Kidney (tissue), 22 donors: ENCODE measurements around the gene TUG1. TPM values are rescaled to one million over a fixed set of nuclear protein-coding genes. Genes with fewer than 3 reads are reported as not detected.
A peak's percentile ranks its signal among the peaks of the same experiment; 100 is the strongest.

Experiments
- DNase-seq, 5 donors: peaks; one replicate each; pipeline ENCODE4 v3.0.0-alpha.2; 2013 to 2020
- FAIRE-seq: peaks from 2 replicates; lab custom pipeline; 2012; peaks lifted over from hg19 to GRCh38; lab: Jason Lieb, UNC
- H3K27ac ChIP-seq, 2 donors: one replicate each; pipeline ENCODE4 v1.7.0; 2013; ENCODE audit warnings: low read depth in 2 of 2, low read length in 2 of 2, inconsistent platforms in 1 of 2
- H3K27me3 ChIP-seq: one replicate; pipeline ENCODE4 v1.7.1; 2013; ENCODE audit warnings: low read length, inconsistent platforms; ENCODE audit not compliant: control insufficient read depth, insufficient read depth
- H3K36me3 ChIP-seq, 3 donors: one replicate each; pipeline versions ENCODE4 v1.7.0 to v1.7.1; 2013; ENCODE audit warnings: low read length in 3 of 3, control low read depth in 1 of 3, inconsistent platforms in 1 of 3; ENCODE audit not compliant: insufficient read depth in 3 of 3, control insufficient read depth in 2 of 3
- H3K4me1 ChIP-seq, 3 donors: one replicate each; pipeline versions ENCODE4 v1.7.0 to v1.7.1; 2013; ENCODE audit warnings: low read length in 3 of 3, inconsistent platforms in 1 of 3, low read depth in 1 of 3; ENCODE audit not compliant: control insufficient read depth in 2 of 3, insufficient read depth in 2 of 3
- H3K4me3 ChIP-seq, 3 donors: one replicate each; pipeline versions ENCODE4 v1.7.0 to v1.8.1; 2013; ENCODE audit warnings: low read length in 3 of 3, control low read depth in 1 of 3, inconsistent platforms in 1 of 3
- H3K9ac ChIP-seq, 3 donors: one replicate each; pipeline versions ENCODE4 v1.7.0 to v1.7.1; 2013; ENCODE audit warnings: low read length in 3 of 3, control low read depth in 1 of 3, inconsistent platforms in 1 of 3
- H3K9me3 ChIP-seq, 3 donors: one replicate each; pipeline versions ENCODE4 v1.7.0 to v1.7.1; 2013; ENCODE audit warnings: low read length in 3 of 3, control low read depth in 1 of 3, inconsistent platforms in 1 of 3; ENCODE audit not compliant: control insufficient read depth in 2 of 3, insufficient read depth in 1 of 3
- intact Hi-C: fragments of 100-400 bp; cut with DNase I; formaldehyde crosslinking; loops from one replicate; pipeline ENCODE4 v1.11.1; 2022
- long read RNA-seq, 10 donors: library from polyadenylated mRNA in 1 of 10; unstranded in 1 of 10; transcript quantifications; one replicate each; pipeline ENCODE4 v2.0.0 and lab custom pipeline, GENCODE V29; 2021 to 2026
- polyA plus RNA-seq: library from polyadenylated mRNA; stranded (reverse); fragments of 350-450 nt; fragmentation: Illumina TruSeq; extraction: RNeasy Lipid Tissue Mini Kit (QIAGEN cat#74804); gene quantifications from one replicate; pipeline ENCODE4 v1.2.3, GENCODE V29; 2014; ENCODE audit warnings: low read depth, low replicate concordance; ENCODE audit not compliant: insufficient read depth
- total RNA-seq: library from RNA; stranded (reverse); fragmentation: NEBNext Ultra II Directional; extraction: Animal tissue kit (Norgen Biotek cat#: 25700); gene quantifications from one replicate; pipeline ENCODE4 v1.2.1, GENCODE V29; 2021
- TF ChIP-seq, protein P1 (sequence below): IDR thresholded peaks from 3 replicates; pipeline ENCODE4 v1.5.1; 2012; ENCODE audit warnings: mild to moderate bottlenecking, moderate library complexity, borderline replicate concordance; ENCODE audit not compliant: insufficient read depth; ENCODE audit errors: extremely low read depth
- donor health status: control.
- donor health status: control.
- donor health status: control.
- donor health status: control.
- donor health status: control.
- donor health status: DM: yes; HTN: yes; CAD: no.
- donor health status: Normal renal cell carcinoma (clear cell type).

The TUG1 gene
- total RNA-seq (79.0 TPM), polyA plus RNA-seq (25.5 TPM)
- long read RNA-seq, donor 1, full-length matches to known transcripts = 60 of 60 reads
- long read RNA-seq, donor 1, partial matches to known transcripts = 0 of 60 reads
- long read RNA-seq, donor 1, other reads (novel, unspliced or antisense) = 0 of 60 reads
- long read RNA-seq, donor 2, full-length matches to known transcripts = 44 of 44 reads
- long read RNA-seq, donor 2, partial matches to known transcripts = 0 of 44 reads
- long read RNA-seq, donor 2, other reads (novel, unspliced or antisense) = 0 of 44 reads
- long read RNA-seq, donor 3, full-length matches to known transcripts = 63 of 165 reads
- long read RNA-seq, donor 3, partial matches to known transcripts = 102 of 165 reads
- long read RNA-seq, donor 3, other reads (novel, unspliced or antisense) = 0 of 165 reads
- long read RNA-seq, donor 4, full-length matches to known transcripts = 39 of 39 reads
- long read RNA-seq, donor 4, partial matches to known transcripts = 0 of 39 reads
- long read RNA-seq, donor 4, other reads (novel, unspliced or antisense) = 0 of 39 reads
- long read RNA-seq, donor 5, full-length matches to known transcripts = 4 of 4 reads
- long read RNA-seq, donor 5, partial matches to known transcripts = 0 of 4 reads
- long read RNA-seq, donor 5, other reads (novel, unspliced or antisense) = 0 of 4 reads
- long read RNA-seq, donor 6, full-length matches to known transcripts = 19 of 19 reads
- long read RNA-seq, donor 6, partial matches to known transcripts = 0 of 19 reads
- long read RNA-seq, donor 6, other reads (novel, unspliced or antisense) = 0 of 19 reads
- long read RNA-seq, donor 7, full-length matches to known transcripts = 18 of 36 reads
- long read RNA-seq, donor 7, partial matches to known transcripts = 1 of 36 reads
- long read RNA-seq, donor 7, other reads (novel, unspliced or antisense) = 17 of 36 reads
- long read RNA-seq, donor 8, full-length matches to known transcripts = 43 of 43 reads
- long read RNA-seq, donor 8, partial matches to known transcripts = 0 of 43 reads
- long read RNA-seq, donor 8, other reads (novel, unspliced or antisense) = 0 of 43 reads
- long read RNA-seq, donor 9, full-length matches to known transcripts = 34 of 34 reads
- long read RNA-seq, donor 9, partial matches to known transcripts = 0 of 34 reads
- long read RNA-seq, donor 9, other reads (novel, unspliced or antisense) = 0 of 34 reads
- long read RNA-seq, donor 10, full-length matches to known transcripts = 77 of 77 reads
- long read RNA-seq, donor 10, partial matches to known transcripts = 0 of 77 reads
- long read RNA-seq, donor 10, other reads (novel, unspliced or antisense) = 0 of 77 reads

DNA sequence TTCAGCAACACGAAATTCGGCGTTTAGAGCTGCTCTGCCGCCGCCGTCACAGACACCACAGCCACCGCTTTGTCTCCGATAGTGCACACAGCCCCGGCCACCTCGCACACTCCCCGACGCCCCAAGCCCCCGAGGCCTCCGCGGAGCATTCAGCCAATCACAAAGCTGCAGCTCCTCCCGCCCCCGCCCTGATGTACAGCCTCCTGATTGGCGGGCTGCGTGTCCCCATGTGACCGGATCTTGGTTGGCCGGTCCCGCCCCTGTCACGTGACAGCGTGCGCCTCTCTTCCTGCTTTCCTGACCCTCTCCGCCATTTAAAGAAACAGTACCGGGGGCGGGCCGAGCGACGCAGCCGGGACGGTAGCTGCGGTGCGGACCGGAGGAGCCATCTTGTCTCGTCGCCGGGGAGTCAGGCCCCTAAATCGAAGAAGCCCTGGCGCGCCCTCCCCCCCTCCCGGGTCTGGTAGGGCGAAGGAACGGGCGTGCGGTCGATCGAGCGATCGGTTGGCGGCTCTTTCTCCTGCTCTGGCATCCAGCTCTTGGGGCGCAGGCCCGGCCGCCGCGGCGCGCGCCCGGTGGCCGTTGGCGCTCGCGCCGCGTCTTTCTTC, at the start of gene TUG1:
Gene TUG1, plus strand, starts transcription at position 342 of the 608 bp plus-strand sequence.
- H3K4me1 ChIP-seq = peaks cover 0 to 8% (median 0%) of the 10 kb centered on the region in 3 donors
- FAIRE-seq = peak; percentile 75
- intact Hi-C loops = no loop called here

GRCh38 chr22:30919973-30920372, 49.1 kb upstream of the TUG1 start:
- TF ChIP-seq, protein P1, sequence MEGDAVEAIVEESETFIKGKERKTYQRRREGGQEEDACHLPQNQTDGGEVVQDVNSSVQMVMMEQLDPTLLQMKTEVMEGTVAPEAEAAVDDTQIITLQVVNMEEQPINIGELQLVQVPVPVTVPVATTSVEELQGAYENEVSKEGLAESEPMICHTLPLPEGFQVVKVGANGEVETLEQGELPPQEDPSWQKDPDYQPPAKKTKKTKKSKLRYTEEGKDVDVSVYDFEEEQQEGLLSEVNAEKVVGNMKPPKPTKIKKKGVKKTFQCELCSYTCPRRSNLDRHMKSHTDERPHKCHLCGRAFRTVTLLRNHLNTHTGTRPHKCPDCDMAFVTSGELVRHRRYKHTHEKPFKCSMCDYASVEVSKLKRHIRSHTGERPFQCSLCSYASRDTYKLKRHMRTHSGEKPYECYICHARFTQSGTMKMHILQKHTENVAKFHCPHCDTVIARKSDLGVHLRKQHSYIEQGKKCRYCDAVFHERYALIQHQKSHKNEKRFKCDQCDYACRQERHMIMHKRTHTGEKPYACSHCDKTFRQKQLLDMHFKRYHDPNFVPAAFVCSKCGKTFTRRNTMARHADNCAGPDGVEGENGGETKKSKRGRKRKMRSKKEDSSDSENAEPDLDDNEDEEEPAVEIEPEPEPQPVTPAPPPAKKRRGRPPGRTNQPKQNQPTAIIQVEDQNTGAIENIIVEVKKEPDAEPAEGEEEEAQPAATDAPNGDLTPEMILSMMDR = no peak
- H3K36me3 ChIP-seq = no peaks in the 10 kb centered on the region
- no peak overlapping the region for H3K9ac ChIP-seq
- no peaks in the 10 kb centered on the region for H3K27me3 ChIP-seq
- no peak overlapping the region for H3K27ac ChIP-seq
- no peaks in the 10 kb centered on the region for H3K4me1 ChIP-seq
- H3K4me3 ChIP-seq = no peak overlapping the region
- intact Hi-C loops = loop anchor here (10.0 kb wide), 1 partner anchor 155 kb away; no protein-coding TSS in a partner anchor
- H3K9me3 ChIP-seq = no peaks in the 10 kb centered on the region
- DNase-seq (peak in 1 of 5 donors; percentile 30), FAIRE-seq (no peak)

More for the DNA sequence above, at the start of gene TUG1:
- peak; percentile 99 to 100 (median 99) for DNase-seq
- Histone ChIP-seq H3K9me3 (peaks cover 0 to 20% (median 6%) of the 10 kb centered on the region in 3 donors), H3K9ac (peak within 1 kb of the TSS; percentile 20 to 86 (median 34)), H3K36me3 (peaks cover 7 to 27% (median 22%) of the 10 kb centered on the region in 3 donors), H3K27me3 (no peaks in the 10 kb centered on the region), H3K27ac (peak within 1 kb of the TSS; percentile 85 to 87), H3K4me3 (peak within 1 kb of the TSS; percentile 85 to 91 (median 90))
- TF ChIP-seq, protein P1 = peak; percentile 1

GRCh38 chr22:30920407-30920806, 48.7 kb upstream of the TUG1 start:
- Histone ChIP-seq H3K36me3 (peaks cover 0 to under 1% (median 0%) of the 10 kb centered on the region in 3 donors), H3K9me3 (no peaks in the 10 kb centered on the region), H3K4me1 (no peaks in the 10 kb centered on the region), H3K27me3 (no peaks in the 10 kb centered on the region), H3K4me3 (peak overlapping the region in 1 of 3 donors; percentile 56), H3K27ac (no peak overlapping the region), H3K9ac (no peak overlapping the region)
- TF ChIP-seq, protein P1 = peak; percentile 90
- peak; percentile 78 to 86 (median 78) for DNase-seq
- intact Hi-C loops = loop anchor here (10.0 kb wide), 1 partner anchor 156 kb away; no protein-coding TSS in a partner anchor
- peak; percentile 17 for FAIRE-seq
